ENCODE results near the gene TNIK.

GRCh38 chr3:171346019-171346418 lies 114.2 kb downstream of the TNIK start:
- TF ChIP-seq CTCF (conservative IDR thresholded peaks at IDR 0.05; ENCODE audit: low read length): no peak
- TF ChIP-seq EZH2phosphoT487 (IDR thresholded peaks at IDR 0.05; ENCODE audit: borderline replicate concordance): no peak

Measured in Loucy (cell line).